Right ventricle myocardium inferior (tissue), 1 donor: Measurements from ENCODE around the gene HTR1A. TPM values are rescaled to one million over a fixed set of nuclear protein-coding genes. Genes with fewer than 3 reads are reported as not detected.
A peak's percentile ranks its signal among the peaks of the same experiment; 100 is the strongest.

ENCODE experiments used
- ATAC-seq: fragments of 200-7000 bp; cut with Tn5 transposase; one replicate; pipeline ENCODE4 v1.9.1; 2020; ENCODE audit warnings: mild to moderate bottlenecking, moderate library complexity
- DNase-seq: peaks from one replicate; pipeline ENCODE4 v3.0.0; 2021; ENCODE audit errors: missing footprints
- intact Hi-C: fragments of 100-400 bp; cut with DNase I; formaldehyde crosslinking; loops from one replicate; pipeline ENCODE4 v1.11.0; 2022
- long read RNA-seq: library from polyadenylated mRNA; unstranded; transcript quantifications from one replicate; pipeline ENCODE4 v2.0.0, GENCODE V29; 2021
- total RNA-seq: library from RNA; stranded (reverse); fragmentation: NEBNext Ultra II Directional; extraction: Animal tissue kit (Norgen Biotek cat#: 25700); gene quantifications from one replicate; pipeline ENCODE4 v1.2.1, GENCODE V29; 2021
- donor health status: DM: no; HTN: yes; CAD: no; lungs with severe emphysema.

Gene HTR1A
- not detected for total RNA-seq
- long read RNA-seq, result 0 reads

DNA sequence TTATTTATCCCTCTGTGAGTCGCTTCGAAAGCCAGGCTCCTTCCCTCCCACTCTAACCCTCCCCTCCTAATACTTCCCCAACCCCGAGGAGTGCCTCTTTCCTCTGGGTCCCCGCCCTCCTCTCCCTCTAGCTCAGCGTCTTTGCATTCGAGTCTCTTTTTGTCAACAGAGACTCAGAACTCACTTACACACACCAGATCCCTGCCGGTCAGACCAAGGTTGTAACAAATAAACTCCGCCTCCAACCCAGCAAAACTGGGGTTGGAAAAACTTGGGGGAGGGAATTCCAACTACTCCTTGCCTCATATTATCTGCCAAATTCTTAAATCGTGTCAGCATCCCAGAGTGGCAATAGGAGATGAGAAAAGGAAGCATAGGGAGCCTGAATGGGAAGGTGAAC is at the start of gene HTR1A:
Gene HTR1A (minus strand): TSS at position 167 of the 400 bp plus-strand sequence. CDS start 726 bp downstream, outside the sequence.
- DNase-seq (no peak), ATAC-seq (no peak)
- intact Hi-C loops, result loop anchor here (5.0 kb wide), 1 partner anchor 560 kb away; no protein-coding TSS in a partner anchor

DNA sequence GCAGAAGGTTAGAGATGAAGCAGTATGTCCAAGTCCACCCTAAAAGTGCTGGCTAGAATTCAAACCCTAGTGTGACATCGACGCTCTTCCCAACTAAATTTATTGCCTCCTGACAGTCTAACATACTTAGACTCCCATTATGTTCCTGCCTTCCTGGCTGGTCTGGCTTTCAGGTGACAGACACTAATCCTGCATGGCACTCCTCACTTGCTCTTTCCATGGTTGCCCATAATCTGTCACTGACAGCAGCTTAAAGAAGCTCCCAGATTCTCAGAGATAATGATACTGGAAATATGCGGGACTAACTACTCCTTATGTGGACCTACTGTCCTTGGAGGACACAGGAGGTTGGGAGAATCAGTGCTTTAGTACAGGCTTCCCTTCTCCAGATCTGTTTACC is 41.7 kb upstream of the HTR1A start:
- ATAC-seq (no peak), DNase-seq (no peak)
- intact Hi-C loops, result no loop called here

DNA sequence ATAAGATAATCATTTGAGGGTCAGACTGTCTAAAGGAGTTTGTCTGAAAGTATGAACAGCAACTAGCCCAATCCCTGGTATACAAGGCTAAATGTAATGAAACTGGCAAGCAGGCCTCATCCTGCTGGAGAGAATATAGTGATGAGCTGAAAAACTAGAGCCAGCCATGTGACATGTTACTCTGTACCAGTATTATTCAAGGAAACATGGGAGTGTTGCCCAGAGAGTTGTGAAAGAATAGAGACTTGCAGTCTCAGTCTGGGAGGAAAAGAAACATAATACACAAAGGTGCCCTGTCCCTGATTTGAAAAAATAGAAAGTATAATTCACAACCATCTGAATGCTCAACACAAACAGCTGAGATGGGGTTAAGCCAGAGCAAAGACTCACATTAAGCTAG is 37.9 kb upstream of the HTR1A start:
- no peak for DNase-seq
- intact Hi-C loops, result no loop called here
- ATAC-seq, result no peak

DNA sequence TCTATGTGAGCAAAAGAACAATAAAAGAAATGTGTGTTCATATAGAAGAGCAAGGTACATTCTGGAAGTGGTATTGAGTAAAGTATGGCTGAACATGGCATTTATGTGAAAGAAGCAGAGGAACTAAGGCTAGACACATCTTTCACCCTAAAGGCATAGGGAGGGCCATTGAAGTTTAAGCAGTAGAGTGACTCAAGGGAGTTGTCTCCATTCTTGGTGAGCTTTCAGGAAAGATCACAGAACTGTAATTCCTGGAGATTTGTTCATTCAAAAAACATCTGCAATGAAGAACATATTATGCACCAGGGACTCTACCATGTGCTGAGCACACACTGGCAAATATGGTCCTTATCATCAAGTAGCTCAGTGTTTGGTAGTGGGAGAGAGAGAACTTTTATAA is 24.8 kb upstream of the HTR1A start:
- no peak for DNase-seq
- intact Hi-C loops, result no loop called here
- no peak for ATAC-seq

DNA sequence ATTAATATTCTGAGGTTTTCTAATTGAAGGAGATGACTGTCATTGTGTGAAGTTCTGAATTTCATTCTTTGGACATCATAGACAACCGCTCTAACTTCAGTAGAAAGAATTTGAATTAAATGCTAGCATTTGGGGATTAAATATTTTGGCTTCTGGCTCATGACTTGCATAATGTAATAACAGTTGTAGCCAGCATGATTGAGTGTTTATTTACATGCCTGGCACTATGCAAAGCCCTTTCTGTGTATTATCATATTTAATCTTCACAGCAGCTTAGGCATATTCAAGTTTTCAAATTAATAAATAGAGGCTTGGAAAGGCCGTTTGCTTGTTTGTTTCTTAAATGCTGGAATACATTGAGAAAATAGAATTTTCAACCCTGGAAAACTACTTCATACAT is 19.6 kb upstream of the HTR1A start:
- ATAC-seq (no peak), DNase-seq (no peak)
- intact Hi-C loops, result no loop called here

DNA sequence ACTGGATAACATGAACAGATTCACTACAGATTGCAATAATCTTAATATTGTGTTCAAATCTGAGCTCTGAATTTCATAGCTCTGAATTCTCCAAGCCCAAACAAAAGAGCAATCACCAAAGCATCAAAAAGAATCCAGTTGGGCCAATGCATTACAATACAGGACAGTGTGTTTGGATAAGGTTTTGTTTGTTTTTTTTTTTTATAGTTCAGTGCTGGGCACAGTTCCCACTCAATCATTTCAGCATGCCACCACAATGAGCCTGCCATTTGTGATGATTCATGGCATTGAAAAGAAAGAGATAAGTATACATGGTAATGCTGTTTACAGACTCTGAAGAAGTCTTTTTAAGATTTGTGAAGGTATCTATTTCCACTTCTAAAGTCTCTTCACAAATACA is 1.7 kb upstream of the HTR1A start:
- intact Hi-C loops, result loop anchor here (5.0 kb wide), 1 partner anchor 562 kb away; no protein-coding TSS in a partner anchor
- ATAC-seq (no peak), DNase-seq (no peak)

DNA sequence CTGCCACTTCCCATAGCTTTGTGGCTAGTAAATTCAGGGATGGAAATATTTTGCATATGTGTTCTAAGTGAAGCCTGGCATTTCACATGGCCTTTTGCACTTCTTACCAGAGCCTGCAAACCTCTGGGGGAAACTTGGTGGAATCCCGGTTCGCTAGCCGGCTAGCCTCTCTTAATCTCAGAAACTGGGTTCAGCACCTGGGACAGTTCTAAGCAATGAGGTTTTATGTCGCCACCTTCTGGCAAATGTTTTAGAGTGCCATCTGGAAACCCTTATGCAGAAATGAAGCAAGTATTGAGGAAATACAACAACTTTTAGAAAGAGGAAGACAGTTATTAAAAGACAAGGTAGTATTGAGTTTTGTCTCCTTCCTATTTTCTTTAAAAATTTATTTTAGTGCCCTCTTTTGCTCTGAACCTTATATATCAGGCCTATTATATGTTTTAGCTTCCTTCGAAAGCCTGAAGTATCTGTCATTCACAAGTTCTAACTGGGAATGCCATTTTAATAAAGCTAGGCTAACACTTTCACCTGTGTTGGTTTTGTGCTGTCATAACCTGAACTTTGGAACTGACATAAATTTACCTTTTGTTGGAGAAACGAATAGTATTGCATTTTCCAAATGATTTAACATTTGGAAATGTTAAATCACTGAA is 963 bp upstream of the HTR1A start:
- ATAC-seq (no peak), DNase-seq (no peak)
- intact Hi-C loops, result loop anchor here (5.0 kb wide), 1 partner anchor 561 kb away; no protein-coding TSS in a partner anchor

DNA sequence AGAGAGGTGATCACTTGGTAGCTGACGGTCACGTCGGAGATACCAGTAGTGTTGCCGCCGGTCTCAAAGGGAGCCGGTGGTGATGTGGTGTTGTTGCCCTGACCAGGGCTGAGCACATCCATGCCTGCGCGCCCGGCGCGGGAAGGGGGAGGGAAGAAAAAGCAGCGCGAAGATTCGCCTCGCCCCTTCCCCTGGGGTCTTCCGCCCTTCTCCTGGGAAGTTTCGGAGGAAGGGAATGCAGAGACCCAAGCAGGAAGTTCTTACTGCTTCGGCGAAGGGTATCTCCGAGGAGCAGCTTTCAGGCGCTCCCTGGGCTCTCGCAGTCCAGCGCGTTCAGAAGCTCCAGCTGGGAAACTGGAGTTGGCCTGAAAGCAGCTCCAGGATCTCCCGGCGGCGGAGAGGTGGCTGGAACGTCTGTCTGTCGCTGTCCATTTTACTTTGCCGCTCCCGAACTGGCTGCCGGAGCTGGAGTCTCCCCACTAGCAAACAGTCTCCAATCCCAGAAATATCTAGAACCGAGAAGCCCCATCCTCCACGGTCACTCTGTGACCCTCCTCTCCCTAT is 565 bp downstream of the HTR1A start:
- intact Hi-C loops, result loop anchor here (5.0 kb wide), 1 partner anchor 559 kb away; no protein-coding TSS in a partner anchor
- DNase-seq (no peak), ATAC-seq (no peak)

DNA sequence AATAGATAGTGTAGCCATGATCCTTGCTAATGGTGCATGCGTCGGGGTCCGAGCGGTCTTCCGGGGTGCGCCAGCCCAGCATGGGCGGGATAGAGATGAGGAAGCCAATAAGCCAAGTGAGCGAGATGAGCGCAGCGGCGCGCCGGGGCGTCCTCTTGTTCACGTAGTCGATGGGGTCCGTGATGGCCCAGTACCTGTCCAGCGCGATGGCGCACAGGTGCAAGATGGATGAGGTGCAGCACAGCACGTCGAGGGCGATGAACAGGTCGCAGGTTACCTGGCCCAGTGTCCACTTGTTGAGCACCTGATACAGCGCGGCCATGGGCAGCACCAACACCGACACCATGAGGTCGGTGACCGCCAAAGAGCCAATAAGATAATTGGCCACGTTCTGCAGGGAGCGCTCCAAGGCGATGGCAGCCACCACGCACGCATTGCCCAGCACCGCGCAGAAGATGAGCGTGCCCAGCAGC is 1.1 kb downstream of the HTR1A start:
- DNase-seq (peak; percentile 63), ATAC-seq (no peak)
- intact Hi-C loops, result loop anchor here (5.0 kb wide), 1 partner anchor 559 kb away; no protein-coding TSS in a partner anchor

DNA sequence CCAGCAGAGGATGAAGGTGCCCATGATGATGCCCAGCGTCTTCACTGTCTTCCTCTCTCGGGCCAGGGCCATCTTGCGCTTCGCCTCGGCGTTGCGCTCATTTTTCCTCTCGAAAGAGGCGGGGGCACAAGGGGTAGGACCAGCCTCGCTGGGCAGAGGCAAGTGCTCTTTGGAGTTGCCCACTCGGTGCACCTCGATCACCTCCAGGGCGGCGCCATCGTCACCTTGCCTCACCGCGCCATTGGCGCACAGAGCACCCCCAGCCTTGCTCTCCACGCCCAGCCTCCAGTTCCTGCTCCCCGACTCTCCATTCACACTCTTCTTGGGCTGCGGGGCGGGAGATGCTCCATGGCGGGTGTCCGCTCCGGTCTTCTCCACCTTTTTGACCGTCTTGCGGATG is 1.6 kb downstream of the HTR1A start:
- ATAC-seq, result no peak
- DNase-seq, result no peak
- intact Hi-C loops, result loop anchor here (5.0 kb wide), 1 partner anchor 558 kb away; no protein-coding TSS in a partner anchor

DNA sequence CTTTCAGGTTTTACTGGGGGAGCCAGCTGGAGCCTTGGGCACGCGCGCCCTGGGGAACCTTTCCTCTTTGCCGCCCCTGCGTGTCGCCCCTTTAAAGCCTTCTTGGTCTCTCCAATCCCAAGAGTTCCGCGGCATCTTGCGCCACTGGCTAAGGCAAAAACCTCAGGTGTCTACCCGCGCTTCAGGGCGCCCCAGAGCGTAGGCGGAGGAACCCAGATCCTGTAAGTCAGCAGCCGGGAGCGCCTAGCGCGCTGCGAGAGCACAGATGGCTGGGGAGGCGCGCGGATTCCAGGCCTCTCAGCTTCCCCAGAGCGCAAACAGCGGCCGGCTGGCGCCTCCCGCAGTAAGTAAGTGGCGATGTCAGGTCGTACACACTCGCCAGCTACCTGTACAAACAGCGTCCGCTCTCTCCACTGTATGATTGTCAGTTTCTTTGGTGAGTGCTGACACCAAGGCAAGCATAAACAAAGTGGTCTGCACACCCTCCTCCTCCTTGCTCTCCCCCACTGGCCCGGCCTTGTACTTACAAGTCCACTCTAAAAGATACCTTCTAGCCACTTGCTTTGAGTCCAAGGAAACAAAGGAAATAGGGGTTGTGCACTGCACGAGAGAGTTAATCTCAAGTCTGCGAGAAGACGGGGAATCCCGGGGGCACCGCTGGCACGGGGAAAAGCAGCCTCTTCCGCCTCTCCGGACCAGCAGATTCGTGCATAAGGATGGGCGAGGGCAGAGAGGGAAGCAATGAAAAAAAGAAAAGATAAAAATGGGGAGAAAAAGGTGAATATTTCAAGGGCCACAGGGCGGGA is 2.9 kb downstream of the HTR1A start:
- ATAC-seq (no peak), DNase-seq (no peak)
- intact Hi-C loops, result no loop called here

DNA sequence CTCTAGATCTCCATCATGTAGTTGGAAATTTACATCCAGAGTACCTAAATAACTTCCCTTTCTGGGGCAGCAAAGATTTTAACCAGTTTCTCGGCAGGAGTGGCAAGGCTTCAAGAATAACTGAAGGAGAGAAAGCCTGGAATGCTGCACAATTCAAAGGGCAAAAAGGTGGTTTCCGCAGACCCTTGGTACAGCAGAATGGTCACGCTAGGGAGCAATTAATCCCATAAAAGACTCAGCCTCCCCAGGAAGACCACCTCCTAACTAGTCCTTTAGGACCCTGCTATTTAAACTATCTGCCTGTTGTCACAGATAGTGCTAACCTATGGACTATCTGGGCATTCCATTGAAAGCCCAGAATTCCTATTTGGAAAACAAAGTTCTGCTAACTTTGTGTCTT is 3.6 kb downstream of the HTR1A start:
- DNase-seq, result no peak
- ATAC-seq, result no peak
- intact Hi-C loops, result no loop called here

DNA sequence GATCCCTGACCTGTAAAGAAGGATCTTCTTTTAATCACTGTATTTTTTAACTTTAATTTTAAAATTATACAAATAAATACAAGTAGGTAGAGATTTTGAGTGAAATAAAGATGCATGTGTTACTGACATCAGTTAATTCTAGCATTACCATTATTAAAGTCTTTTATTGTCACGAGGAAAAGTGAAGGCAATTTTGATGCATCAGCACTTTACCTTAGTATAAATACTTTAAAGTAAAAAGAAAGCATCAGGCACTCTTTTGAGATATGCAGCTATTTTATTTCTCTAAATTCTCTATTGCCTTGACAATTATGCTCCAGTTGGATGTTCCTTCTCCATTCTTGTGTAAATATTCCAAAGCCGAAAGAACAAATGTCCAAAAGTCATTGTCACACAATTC is 4.6 kb downstream of the HTR1A start:
- intact Hi-C loops, result no loop called here
- DNase-seq (no peak), ATAC-seq (no peak)

DNA sequence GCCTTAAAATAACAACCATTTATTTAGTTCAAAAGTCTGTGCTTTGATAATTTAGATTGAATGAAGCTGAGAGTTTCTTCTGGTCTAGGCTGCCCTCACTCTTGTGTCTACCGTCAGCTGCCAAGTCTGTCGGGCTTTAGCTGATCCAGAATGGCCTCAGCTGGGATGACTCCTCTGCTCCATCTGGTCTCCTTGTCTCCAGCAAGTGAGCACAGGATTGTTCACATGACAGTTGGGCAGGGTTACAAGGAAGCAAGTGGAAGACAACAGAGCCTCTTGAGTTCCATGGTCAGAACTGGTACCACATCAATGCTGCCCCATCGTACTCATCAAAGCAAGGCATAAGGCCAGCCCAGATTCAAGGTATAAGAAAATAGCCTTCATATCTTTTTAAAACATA is 9.0 kb downstream of the HTR1A start:
- intact Hi-C loops, result no loop called here

DNA sequence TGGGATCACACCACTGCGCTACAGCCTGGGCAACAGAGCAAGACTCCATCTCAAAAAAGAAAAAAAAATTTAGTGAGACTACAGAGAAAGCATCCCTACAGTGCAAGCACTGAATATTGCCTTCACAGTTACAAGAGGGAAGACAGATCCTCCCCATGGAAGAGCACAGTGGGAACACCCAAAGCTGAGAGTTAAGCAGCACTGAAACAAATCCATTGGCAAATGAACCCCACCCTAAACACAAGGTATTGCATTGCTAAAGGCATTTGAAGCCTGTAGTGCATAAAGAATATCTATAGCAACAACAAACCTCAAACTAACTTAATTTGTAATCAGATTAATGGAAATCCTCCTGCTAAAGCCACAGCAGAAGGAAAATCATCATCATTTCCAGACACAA is 27.1 kb downstream of the HTR1A start:
- no peak for DNase-seq
- no peak for ATAC-seq
- intact Hi-C loops, result no loop called here

More for the DNA sequence above, 9.0 kb downstream of the HTR1A start:
- DNase-seq (no peak), ATAC-seq (no peak)

DNA sequence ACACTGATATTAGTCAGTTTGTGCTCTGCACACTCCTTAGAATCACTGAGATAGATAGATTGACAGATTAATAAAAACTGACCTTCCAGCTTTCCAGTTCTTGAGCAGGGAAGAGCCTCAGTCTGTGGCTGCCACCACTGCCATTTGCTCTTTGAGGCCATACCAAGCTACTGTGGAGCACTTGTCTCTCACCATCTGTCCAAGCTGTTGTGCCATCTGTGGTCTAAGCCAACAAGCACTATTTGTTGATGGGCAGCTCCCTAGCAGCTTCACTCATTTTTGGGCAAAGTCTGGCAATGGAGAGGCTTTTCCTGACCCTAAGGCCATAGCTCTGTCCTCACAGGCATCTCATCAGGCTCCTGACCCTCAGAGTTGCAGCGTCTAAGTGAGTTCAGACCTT is 30.4 kb downstream of the HTR1A start:
- intact Hi-C loops, result no loop called here
- no peak for ATAC-seq
- DNase-seq, result no peak

DNA sequence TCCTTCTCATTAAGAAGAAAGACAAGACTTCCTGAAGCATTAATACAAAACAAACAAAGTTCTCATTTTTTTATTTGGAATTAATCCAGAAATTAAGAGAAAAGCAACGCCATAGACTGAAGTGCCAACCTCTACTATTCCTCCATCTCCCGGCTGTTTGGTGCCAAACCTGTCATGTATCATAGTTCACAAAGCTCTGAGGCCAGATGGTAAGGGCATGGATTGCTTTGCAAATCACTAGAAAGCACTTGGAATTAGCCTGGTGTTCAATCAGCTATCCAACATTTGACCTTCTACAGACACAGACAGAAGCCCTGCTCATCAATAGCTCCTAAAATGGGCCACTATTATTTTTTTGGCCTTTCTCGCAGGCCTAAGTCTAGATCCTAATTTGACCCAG is 33.8 kb downstream of the HTR1A start:
- intact Hi-C loops, result no loop called here
- DNase-seq, result no peak
- ATAC-seq, result no peak

DNA sequence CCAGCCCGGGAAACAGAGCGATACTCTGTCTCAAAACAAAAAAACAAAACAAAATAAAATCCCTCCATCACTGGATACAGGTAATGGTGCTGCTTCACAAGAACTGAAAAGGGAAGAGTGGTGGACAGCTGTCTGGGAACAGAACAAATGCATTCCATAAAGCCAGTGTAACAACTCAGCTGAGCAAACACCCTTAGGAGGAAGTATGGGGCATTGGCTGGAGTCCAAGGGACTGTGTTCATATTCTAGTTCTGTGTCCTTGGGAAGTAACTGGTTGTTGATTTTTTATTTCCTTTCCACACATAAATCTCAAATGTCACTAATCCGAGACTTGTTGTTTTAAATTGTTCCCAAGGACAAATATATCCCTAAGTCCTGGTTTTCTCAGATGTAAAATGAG is 38.3 kb downstream of the HTR1A start:
- intact Hi-C loops, result no loop called here
- ATAC-seq, result no peak
- no peak for DNase-seq

DNA sequence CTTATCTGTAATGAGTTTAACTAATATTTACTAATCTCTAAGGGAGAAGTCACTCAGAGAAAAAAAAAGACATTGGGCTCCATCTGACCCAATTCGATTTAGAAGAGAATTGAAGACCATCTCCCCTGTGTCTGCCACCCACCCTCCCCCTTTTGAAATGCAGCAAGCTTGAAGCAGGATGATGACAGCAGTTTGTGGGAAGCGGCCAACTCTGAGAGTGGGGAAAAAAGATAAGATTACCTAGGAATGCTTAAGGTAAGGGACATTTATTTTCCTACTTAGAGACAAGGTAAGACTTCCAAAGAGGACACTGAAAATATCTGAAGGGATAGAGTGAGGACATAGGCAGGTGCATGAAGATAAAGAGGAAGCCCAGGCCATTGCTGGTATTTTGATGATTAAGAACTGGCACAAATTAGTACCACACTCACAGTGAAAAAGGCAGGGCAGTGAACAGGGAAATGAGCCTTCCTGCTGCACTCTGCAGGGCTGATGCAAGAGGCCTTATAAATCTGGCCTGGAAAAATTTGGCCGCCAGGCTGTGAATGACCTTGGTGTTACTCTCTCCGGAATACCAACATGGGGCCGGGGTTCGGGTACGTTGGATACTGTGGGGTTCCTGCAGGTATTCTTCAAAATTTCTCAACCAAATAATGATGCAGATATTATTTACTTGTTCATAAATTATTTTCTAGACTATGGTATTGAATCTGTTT is 42.3 kb downstream of the HTR1A start:
- ATAC-seq (no peak), DNase-seq (no peak)
- intact Hi-C loops, result no loop called here
